HL-60 (cell line): ENCODE data around the gene COL4A2.

Experiments used
- CTCF ChIP-seq: IDR thresholded peaks from one replicate; pipeline ENCODE4 v1.5.1; 2011; ENCODE audit warnings: low read length, control low read depth, inconsistent platforms; ENCODE audit not compliant: insufficient read depth
- GABPA ChIP-seq: IDR thresholded peaks from 2 replicates; pipeline ENCODE4 v1.6.1; 2012; ENCODE audit warnings: low read depth
- POLR2AphosphoS5 ChIP-seq: IDR thresholded peaks from 2 replicates; pipeline ENCODE4 v1.6.1; 2012; ENCODE audit warnings: low read depth

DNA sequence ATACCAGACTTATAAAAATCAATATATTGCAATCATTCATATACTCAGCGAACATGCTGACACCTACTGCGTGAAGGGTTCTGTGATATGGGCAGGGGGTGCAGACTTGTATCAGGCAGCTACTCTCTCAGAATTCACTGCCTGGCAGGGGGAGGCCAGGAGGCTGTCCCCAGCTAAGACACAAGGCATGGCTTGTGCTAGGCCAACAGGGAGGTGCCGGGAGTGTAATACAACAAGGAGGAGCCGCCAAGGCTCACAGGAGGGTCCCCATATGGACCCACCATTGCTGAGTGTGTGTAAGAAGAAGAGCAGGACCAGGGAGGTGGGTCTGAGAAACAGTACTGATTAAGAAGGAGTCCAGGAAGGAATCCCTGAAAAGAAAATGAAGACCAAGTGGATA is 97.2 kb downstream of the COL4A2 start:
- TF ChIP-seq CTCF: no peak
- TF ChIP-seq POLR2AphosphoS5: no peak
- no peak for TF ChIP-seq GABPA
